ENCODE results near the gene DRD5.

DRD5 gene

DNA sequence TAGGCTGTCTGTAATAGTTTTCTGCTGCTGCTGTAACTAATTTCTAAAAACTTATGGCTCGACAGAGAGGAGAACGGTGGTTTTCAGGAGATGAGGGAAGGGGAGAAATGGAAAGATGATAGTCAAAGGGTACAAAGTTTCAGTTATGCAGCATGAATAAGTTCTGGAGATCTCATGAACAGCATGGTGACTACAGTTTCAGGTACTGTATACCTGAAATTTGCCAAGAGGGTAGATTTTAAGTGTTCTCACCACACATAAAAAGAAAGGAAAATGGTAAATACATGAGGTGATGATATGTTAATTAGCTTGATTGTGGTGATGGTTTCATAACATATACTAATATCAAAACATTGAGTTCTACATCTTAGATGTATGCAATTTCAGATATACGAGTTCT, 34.9 kb downstream of the DRD5 start:
- DNase-seq (ENCODE audit: low spot score): no peak

DNA sequence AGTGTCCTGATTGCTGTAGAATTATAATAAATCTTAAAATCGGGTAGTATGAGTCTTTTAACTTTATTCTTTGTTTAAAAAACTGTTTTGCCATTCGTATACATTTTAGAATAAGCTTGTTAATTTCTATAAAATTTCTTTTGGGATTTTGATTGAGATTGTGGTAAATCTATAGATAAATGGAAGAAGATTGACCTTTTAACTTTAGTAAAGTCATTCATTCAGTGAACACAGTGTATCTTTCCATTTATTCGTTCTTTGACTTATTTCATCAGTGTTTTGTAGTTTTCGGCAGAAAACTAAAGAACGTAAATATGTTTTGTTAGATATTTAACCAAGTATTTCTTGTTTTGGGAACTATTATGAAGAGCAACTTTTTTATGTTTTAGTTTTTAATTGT, 38.9 kb downstream of the DRD5 start:
- DNase-seq (ENCODE audit: low spot score): no peak

DNA sequence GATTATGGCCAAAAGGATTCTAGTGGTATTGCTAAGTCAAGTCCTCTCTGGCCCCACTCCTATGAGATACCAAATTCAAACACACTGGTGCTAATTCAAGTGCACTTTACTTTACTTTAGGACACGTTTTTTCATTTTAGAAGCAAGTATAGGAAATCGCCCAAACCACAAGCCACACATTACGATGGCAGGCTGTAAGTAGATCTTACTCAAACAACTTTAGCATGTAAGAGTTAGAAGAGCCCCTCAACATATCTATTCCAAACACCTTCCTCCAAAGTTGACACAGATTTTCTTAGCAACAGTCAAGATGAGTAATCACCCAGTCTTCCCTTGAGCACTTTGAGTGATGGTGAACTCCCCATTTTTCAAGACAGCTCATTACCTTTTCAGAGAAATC, 43.6 kb downstream of the DRD5 start:
- DNase-seq (ENCODE audit: low spot score): no peak

DNA sequence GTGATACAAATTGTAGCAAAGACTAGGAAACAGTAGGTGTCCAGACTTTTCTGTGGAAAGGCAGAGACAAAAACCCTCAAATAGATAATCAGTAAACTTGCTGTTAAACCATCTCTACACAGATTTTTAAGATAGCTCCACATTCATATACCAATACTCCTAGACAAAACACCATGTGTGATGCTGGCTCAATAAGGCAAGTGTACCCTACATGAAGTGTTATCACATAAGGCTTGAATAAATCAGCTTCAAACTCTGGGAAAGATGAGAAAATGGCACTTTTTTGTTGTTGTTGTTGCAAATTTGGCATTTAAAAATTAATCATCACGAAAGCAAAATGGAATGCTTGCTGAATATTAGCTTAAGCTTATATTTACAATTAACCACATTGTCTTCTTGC, 45.1 kb downstream of the DRD5 start:
- DNase-seq (ENCODE audit: low spot score): no peak

DNA sequence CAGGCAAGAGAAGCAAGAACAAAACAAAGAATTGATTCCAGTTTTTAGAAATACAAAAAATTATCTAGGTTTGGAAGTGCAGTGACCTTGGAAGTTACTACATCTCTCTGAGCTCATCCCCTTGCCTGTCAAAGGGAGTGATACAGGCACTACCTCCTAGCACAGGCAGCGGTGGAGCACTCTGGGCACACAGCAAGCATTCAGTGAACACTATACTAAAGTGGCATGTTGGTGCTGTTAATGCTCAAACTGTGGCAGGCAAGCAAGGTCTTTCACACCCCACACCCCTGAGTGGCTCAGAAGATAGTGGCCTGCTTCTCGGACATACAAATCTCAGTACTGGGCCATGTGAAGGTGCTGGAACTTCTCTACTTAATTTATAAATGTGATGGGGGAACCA, 51.2 kb downstream of the DRD5 start:
- no peak for DNase-seq (ENCODE audit: low spot score)

DNA sequence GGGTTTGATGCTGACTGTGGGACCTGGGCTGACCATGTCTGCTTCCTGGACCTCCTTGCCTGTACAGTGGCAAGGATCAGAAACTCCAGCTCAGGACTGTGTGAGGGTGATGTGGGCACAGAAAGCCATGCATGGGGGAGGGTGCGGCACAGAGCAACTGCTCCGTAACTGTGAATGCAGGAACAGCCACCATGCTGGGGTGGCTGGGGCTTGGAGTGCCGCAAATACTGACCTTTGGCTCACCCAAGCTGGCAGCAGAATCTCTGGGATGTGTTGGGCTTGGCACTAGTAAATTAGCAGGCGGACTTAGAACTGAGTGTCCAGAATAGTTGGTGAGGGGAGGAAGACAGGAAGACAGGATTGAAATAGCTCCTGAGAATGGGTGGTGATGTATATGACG, 52.0 kb downstream of the DRD5 start:
- DNase-seq (ENCODE audit: low spot score): no peak
